ENCODE measurements around the gene NDUFA6. TPM values are rescaled to one million over a fixed set of nuclear protein-coding genes. Genes with fewer than 3 reads are reported as not detected.

The NDUFA6 gene
- total RNA-seq, 1 donor from 2014 or later: 316 TPM

- ATAC-seq: no peak
- intact Hi-C loops (cut with micrococcal nuclease): no loop called here
Observed at GRCh38 chr22:42052765-42053164, 37.8 kb downstream of the NDUFA6 start.

GRCh38 chr22:42050641-42051180 is 39.9 kb downstream of the NDUFA6 start:
- intact Hi-C loops (cut with micrococcal nuclease): no loop called here
- no peak for ATAC-seq
- DNase-seq: no peak

More at GRCh38 chr22:42052765-42053164, 37.8 kb downstream of the NDUFA6 start:
- DNase-seq: no peak

- ATAC-seq (no peak), DNase-seq (no peak)
- intact Hi-C loops (cut with micrococcal nuclease): no loop called here
Observed at GRCh38 chr22:42041784-42042183, 48.8 kb downstream of the NDUFA6 start.

- intact Hi-C loops (cut with micrococcal nuclease): no loop called here
- ATAC-seq (no peak), DNase-seq (no peak)
Observed at GRCh38 chr22:42039271-42039670, 51.3 kb downstream of the NDUFA6 start.

Other genes starting within 250 kb of the NDUFA6 start
- gene SHISA8, start 175.7 kb downstream of the NDUFA6 start, total RNA-seq: 10.2 TPM
- gene TNFRSF13C, start 164.0 kb downstream of the NDUFA6 start, total RNA-seq: 1.6 TPM
- gene CENPM, start 143.6 kb downstream of the NDUFA6 start, total RNA-seq: 0.52 TPM
- gene SEPTIN3, start 121.3 kb downstream of the NDUFA6 start, total RNA-seq: 0.22 TPM
- gene WBP2NL, start 92.0 kb downstream of the NDUFA6 start, total RNA-seq: 0.47 TPM
- 13.4 TPM for gene NAGA, start 20.0 kb downstream of the NDUFA6 start, total RNA-seq
- 2.7 TPM for gene PHETA2, start 16.5 kb downstream of the NDUFA6 start, total RNA-seq
- gene SMDT1, start 11.1 kb downstream of the NDUFA6 start, total RNA-seq: 165 TPM
- not detected for gene CYP2D6, start 40.0 kb upstream of the NDUFA6 start, total RNA-seq
- gene TCF20, start 179.9 kb upstream of the NDUFA6 start, total RNA-seq: 14.9 TPM